Measurements from ENCODE around the gene TIGAR. TPM values are rescaled to one million over a fixed set of nuclear protein-coding genes. Genes with fewer than 3 reads are reported as not detected.

Gene TIGAR
- total RNA-seq, 1 donor from 2014 or later: 2.2 TPM

DNA sequence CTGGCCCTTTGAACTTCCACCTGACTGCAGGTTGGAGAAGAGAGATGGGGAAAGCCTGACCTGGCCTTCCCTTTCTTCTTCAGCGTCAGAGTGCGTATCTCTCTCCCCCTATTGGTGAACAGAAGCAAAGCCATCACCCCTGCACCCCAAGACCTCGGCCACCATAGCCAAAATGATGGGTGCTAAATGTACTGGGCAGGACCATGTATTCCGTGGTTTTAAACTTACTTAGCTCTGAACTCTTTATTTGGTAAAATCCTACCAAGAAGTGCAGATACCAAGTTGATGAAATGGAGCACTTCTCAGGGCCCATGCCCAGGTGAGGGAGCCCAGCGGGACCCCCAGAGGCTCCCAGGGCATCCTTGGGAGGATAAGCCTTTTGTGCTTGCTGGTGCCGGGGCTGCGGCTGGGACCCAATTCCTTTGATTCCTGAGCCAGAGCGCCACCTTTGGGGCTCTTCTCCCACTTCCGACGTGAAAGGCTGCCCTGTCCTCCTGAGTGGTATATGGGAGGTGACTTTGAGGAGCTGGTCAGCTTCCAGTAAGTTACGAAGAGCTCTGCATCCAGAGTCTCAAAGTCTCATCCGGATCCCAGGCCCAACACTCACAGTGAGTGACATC, 38.0 kb upstream of the TIGAR start:
- no peak for DNase-seq

- DNase-seq: no peak
These were observed 37.3 kb upstream of the TIGAR start for GRCh38 chr12:4283512-4284255.

DNA sequence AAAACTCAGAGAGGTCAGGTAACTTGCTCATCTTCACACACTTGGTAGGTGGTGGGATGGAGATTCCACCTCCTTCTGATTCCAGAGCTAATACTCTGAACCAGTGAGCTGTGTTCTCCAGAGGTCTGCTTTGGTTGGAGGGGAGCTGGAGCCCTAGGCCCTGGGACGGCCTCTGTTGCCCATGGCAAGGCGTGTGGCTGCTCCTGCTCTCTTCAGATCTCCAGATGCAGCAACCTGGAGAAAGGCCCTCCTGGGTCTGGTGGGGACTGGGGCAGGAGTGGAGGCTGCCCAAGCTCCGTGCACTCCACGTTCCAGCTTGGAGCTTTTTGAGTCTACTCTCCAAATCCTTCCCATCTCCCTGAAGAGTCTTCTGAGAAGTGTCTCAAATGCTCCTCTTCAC, 36.7 kb upstream of the TIGAR start:
- DNase-seq: no peak

DNA sequence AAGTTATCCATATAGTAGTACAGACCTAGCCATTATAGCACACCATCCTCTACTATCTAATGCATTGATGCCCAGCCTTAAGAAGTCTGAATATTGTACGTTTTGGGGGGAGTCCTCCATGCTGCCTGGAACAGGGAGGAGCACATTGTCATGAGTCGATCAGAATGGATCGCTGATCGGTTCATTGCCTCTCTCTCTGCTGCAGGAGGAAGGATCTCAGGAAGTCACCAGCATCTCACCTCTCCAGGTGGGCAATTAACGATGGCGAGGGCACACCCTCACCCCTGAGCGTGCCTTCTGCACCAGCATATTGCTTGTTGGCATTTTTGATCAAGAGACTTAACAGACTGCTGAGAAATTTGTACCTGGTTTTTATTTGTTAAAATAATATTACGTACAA, 35.9 kb upstream of the TIGAR start:
- DNase-seq: no peak

GRCh38 chr12:4286228-4286627, 34.8 kb upstream of the TIGAR start:
- no peak for DNase-seq

DNA sequence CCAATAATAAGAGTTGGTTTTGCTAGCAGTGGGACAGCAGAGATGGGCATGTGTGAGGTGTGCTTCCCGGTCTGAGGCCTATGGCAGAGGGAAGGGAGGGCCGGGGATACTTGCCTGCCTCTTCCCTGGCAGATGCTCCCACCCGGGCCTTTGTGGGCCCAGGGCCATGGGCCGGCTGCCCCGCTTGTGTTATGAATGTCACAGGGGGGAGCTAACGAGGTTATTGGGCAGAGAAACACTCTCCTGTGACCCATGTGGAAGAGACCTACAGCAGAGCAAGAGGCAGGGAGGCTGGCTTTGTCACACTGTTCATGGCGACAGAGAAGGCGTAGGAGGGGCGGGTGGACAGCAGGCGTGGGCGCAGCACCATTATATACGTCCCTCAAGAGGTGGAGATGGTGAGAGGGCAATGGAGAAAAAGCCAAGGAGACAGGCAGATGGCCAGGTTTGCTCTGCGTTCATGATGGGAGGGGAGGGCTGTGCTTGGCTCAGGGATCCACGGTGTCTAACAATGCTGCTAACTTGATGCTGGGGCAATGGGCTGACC, 34.2 kb upstream of the TIGAR start:
- no peak for DNase-seq

GRCh38 chr12:4287325-4288211, 33.4 kb upstream of the TIGAR start:
- no peak for DNase-seq

- no peak for DNase-seq
These were observed 32.5 kb upstream of the TIGAR start for GRCh38 chr12:4288296-4289131.

DNA sequence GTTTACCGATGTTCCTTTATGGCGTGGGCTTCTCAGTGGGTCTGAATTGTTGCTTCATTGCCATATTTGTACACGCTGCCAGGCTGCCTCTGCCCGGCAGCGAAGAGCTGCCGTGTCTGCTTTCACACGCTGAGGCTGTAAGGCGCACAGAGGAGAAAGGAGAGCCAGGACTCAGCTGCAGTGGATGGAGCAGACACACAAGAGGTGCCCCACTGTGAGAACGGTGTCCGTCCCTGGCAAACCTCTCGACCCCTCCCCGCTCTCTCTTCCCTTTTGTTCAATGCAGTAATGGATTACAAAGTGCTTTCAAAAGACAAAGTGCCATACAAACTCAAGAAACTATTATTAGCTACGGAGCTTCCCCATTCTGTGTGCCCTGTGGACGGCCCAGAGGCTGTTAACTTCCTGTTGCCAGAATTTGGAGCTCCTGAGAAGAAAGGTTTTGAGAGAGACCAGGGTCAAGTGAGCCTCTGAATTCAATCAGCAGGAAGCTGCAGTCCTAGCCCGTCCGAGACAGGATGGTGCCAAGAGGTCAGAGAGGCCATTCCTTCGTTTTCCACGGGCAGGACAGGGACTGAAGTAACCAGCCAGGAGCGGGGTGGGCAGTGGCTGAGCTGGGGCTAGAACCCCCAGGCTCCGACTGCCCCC, 31.7 kb upstream of the TIGAR start:
- no peak for DNase-seq

GRCh38 chr12:4289998-4290790, 30.8 kb upstream of the TIGAR start:
- DNase-seq: no peak

- no peak for DNase-seq
These were observed 28.5 kb upstream of the TIGAR start for GRCh38 chr12:4292341-4293073.

DNA sequence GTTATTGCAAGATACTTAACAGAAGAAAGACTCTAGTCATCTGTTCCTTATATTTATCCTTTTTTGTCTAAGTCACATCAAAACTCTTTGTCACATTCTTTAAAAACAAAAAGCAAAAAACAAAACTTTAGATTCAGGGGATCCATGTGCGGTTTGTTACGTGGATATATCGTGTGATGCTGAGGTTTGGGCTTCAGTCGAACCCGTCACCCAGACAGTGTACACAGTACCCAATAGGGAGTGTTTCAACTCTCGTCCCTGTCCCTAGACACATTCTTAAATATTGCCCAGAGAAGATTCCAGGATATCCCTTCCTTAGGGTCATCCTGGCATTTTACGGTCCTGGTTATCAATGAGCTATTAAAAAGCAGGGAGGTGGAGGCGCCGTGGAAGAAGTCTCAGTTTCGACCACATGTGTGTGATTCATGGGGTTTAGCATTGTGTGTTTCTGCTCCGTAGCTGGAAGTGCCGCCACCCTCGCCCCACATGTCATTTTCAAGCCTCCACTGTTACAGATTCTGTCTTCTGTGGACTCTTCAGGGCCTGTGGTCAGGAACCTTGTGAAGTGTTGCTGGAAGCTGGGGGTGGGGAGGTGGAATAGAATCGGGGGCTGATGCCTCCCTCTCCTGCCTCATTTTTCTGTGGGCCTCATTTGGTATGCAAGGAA, 27.6 kb upstream of the TIGAR start:
- no peak for DNase-seq

DNA sequence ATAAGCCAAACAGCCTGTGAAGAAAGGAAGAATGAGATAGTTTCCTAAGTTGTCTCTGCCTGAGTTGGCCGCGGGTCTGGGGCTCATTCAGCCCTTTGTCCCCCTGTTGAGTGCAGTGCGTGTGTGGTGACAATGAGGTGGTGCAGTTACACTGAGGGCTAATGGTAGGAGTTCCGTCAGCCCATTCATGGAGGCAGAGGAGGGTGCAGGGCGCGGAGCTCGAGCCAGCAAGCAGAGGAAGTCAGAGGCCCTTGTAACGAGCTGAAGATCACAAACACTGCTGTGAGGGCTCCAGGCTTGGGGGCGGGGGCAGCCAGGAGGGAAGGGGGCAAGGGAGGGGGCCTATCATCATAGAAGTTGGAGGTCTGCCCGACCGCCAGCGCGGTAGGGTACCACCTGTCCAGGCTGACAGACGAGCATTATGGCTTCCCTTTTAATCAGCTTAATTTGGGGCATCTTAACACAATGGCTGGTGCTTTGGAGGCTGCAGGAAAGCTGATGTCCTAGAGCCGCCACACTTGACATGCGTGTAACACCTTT, 27.0 kb upstream of the TIGAR start:
- DNase-seq: no peak

- no peak for DNase-seq
These were observed 24.3 kb upstream of the TIGAR start for GRCh38 chr12:4296751-4297150.

DNA sequence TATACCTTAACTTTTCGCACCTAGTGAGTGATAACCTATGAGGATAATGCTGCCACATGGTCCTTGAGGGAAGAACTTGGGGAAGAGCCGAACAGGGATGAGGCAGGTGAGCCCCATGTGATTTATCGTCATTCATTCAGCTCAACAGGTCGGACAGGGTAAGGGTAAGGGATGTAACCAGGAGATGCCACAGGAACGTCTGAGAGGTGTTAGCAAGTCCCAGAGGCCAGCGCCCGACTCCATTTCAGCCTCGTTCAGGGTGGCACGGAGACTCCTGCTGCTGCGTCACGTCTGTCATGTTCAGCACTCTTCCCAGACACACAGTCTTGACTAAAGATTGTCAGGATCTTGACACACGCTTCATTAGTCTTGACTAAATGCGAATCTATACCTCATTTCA, 23.4 kb upstream of the TIGAR start:
- no peak for DNase-seq

GRCh38 chr12:4300883-4301282, 20.1 kb upstream of the TIGAR start:
- DNase-seq: no peak

GRCh38 chr12:4301932-4302501, 19.0 kb upstream of the TIGAR start:
- no peak for DNase-seq

DNA sequence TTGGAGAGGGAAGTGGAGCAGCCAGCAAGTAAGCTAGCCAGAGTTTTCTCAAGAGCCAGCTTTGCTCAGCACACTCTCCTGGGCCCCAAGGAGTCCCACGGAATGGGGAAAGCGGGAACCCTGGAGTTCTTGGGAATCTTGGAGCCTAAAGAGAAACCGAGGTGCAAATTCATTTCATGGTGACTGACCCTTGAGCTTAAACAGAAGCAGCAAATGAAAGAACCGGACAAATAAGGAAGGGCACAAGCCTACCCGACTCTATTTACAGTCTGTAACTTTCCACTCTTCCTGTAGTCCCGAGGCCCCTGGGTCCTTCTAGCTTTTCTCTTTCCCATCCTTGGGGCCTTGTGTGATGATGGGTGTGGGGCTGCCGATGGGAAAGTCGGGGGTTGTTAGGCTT, 18.1 kb upstream of the TIGAR start:
- no peak for DNase-seq

DNA sequence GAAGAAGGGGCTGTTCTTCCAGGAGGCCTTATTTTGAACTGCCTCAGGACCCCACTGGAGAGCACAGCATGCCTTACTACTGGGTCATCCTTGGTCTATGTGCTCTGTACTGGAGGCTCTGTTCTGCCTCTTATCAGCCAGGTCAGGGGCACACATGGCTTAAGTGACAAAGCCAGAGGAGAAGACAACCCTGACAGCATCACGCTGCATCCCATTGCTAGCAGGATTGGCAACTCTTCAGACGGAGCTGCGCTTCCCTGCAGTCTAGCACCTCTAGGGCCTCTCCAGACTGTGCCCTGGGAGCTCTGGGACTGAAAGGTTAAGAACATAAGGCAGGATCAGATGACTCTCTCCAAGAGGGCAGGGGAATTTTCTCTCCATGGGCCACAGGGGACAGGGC, 17.3 kb upstream of the TIGAR start:
- DNase-seq: no peak

Data from skin of body (tissue), 2 donors.